Measurements from ENCODE around the gene ENDOD1.

DNA sequence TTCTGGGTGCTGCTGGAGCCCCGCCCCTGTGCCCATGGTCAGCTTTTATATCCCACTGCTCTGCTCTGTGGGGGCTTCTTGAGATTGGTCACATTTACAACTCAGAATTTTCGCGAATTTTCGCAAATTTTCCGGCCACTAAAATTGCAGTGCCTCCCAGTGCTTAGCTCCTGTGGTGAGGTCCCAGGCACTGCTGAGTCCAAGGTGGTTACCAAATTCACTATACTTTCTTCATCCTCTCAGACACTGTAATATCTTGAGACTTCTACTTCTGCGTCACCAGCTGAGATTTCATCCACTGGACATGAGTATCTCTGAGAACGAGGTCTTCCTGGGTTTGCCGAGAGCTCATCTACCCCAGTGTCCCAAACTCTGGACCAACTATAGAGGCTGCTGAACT lies 31.7 kb upstream of the ENDOD1 start:
- TF ChIP-seq, protein P1, sequence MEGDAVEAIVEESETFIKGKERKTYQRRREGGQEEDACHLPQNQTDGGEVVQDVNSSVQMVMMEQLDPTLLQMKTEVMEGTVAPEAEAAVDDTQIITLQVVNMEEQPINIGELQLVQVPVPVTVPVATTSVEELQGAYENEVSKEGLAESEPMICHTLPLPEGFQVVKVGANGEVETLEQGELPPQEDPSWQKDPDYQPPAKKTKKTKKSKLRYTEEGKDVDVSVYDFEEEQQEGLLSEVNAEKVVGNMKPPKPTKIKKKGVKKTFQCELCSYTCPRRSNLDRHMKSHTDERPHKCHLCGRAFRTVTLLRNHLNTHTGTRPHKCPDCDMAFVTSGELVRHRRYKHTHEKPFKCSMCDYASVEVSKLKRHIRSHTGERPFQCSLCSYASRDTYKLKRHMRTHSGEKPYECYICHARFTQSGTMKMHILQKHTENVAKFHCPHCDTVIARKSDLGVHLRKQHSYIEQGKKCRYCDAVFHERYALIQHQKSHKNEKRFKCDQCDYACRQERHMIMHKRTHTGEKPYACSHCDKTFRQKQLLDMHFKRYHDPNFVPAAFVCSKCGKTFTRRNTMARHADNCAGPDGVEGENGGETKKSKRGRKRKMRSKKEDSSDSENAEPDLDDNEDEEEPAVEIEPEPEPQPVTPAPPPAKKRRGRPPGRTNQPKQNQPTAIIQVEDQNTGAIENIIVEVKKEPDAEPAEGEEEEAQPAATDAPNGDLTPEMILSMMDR (IDR thresholded peaks at IDR 0.05): no peak
- TF ChIP-seq, protein P2, sequence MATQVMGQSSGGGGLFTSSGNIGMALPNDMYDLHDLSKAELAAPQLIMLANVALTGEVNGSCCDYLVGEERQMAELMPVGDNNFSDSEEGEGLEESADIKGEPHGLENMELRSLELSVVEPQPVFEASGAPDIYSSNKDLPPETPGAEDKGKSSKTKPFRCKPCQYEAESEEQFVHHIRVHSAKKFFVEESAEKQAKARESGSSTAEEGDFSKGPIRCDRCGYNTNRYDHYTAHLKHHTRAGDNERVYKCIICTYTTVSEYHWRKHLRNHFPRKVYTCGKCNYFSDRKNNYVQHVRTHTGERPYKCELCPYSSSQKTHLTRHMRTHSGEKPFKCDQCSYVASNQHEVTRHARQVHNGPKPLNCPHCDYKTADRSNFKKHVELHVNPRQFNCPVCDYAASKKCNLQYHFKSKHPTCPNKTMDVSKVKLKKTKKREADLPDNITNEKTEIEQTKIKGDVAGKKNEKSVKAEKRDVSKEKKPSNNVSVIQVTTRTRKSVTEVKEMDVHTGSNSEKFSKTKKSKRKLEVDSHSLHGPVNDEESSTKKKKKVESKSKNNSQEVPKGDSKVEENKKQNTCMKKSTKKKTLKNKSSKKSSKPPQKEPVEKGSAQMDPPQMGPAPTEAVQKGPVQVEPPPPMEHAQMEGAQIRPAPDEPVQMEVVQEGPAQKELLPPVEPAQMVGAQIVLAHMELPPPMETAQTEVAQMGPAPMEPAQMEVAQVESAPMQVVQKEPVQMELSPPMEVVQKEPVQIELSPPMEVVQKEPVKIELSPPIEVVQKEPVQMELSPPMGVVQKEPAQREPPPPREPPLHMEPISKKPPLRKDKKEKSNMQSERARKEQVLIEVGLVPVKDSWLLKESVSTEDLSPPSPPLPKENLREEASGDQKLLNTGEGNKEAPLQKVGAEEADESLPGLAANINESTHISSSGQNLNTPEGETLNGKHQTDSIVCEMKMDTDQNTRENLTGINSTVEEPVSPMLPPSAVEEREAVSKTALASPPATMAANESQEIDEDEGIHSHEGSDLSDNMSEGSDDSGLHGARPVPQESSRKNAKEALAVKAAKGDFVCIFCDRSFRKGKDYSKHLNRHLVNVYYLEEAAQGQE (IDR thresholded peaks at IDR 0.05; ENCODE audit: insufficient read depth in 1 of 2, low read depth in 2 of 2, low read length in 1 of 2): no peak
- no peak for TF ChIP-seq POLR2AphosphoS5 (IDR thresholded peaks at IDR 0.05; ENCODE audit: low read depth, low read length)
- TF ChIP-seq TCF7L2 (IDR thresholded peaks at IDR 0.05; ENCODE audit: low read depth, low read length): no peak
- no peak for TF ChIP-seq SIN3A (IDR thresholded peaks at IDR 0.05; ENCODE audit: borderline replicate concordance, insufficient read depth, low read depth, low read length)
